Raji (cell line): ENCODE data around the gene BCAS3.

Experiments used
- POLR2A ChIP-seq: IDR thresholded peaks from 2 replicates; pipeline ENCODE4 v1.6.1; 2011; ENCODE audit warnings: low read depth, low read length, control low read depth; ENCODE audit not compliant: insufficient read depth

BCAS3 gene

GRCh38 chr17:61017317-61018006 lies 339.8 kb downstream of the BCAS3 start:
- TF ChIP-seq POLR2A = no peak

- no peak for TF ChIP-seq POLR2A
Observed at GRCh38 chr17:61018938-61019337, 341.3 kb downstream of the BCAS3 start.

- no peak for TF ChIP-seq POLR2A
Observed at GRCh38 chr17:61023996-61024395, 346.3 kb downstream of the BCAS3 start.

GRCh38 chr17:61026818-61027217 lies 349.2 kb downstream of the BCAS3 start:
- no peak for TF ChIP-seq POLR2A

- no peak for TF ChIP-seq POLR2A
Observed at GRCh38 chr17:61029181-61029580, 351.5 kb downstream of the BCAS3 start.

GRCh38 chr17:61040666-61041065 lies 363.0 kb downstream of the BCAS3 start:
- TF ChIP-seq POLR2A = no peak

- no peak for TF ChIP-seq POLR2A
Observed at GRCh38 chr17:61047515-61047914, 369.9 kb downstream of the BCAS3 start.

GRCh38 chr17:61048376-61049106 lies 370.9 kb downstream of the BCAS3 start:
- TF ChIP-seq POLR2A = no peak

- TF ChIP-seq POLR2A = no peak
Observed at GRCh38 chr17:61053469-61053868, 375.8 kb downstream of the BCAS3 start.

- no peak for TF ChIP-seq POLR2A
Observed at GRCh38 chr17:61054436-61054835, 376.8 kb downstream of the BCAS3 start.

GRCh38 chr17:61057257-61057656 lies 379.6 kb downstream of the BCAS3 start:
- no peak for TF ChIP-seq POLR2A

- no peak for TF ChIP-seq POLR2A
Observed at GRCh38 chr17:61058066-61058465, 380.4 kb downstream of the BCAS3 start.

- no peak for TF ChIP-seq POLR2A
Observed at GRCh38 chr17:61063528-61063927, 385.9 kb downstream of the BCAS3 start.

- TF ChIP-seq POLR2A = no peak
Observed at GRCh38 chr17:61064087-61064951, 386.7 kb downstream of the BCAS3 start.

- TF ChIP-seq POLR2A = no peak
Observed at GRCh38 chr17:61065263-61065773, 387.7 kb downstream of the BCAS3 start.
